K562 (cell line): ENCODE measurements around the gene ZNF195.
"Not testable (repeated sequence)": the region's sequence is repeated elsewhere in the genome, so short reads cannot be mapped to it uniquely, and the experiment has no call there.

Source experiments
- ESRRA ChIP-seq: fragments of 450-650 bp; IDR thresholded peaks from 2 replicates; pipeline ENCODE4 v1.6.1; 2014; ENCODE audit warnings: low read depth, mild to moderate bottlenecking, moderate library complexity, borderline replicate concordance
- LEF1 ChIP-seq: fragments of 450-650 bp; IDR thresholded peaks from 2 replicates; pipeline ENCODE4 v1.6.1; 2016; ENCODE audit warnings: mild to moderate bottlenecking
- POLR2AphosphoS5 ChIP-seq: IDR thresholded peaks from 2 replicates; pipeline ENCODE4 v1.6.1; 2011; ENCODE audit warnings: mild to moderate bottlenecking, low read depth, low read length, moderate library complexity; ENCODE audit not compliant: control insufficient read depth, insufficient read depth
- RBM15 ChIP-seq: fragments of 200-400 bp; formaldehyde crosslinking; IDR thresholded peaks from 2 replicates; pipeline ENCODE4 v1.6.1; 2018; ENCODE audit warnings: mild to moderate bottlenecking, low read length, moderate library complexity; ENCODE audit not compliant: insufficient read depth
- TF ChIP-seq, protein P1 (sequence below): IDR thresholded peaks from 3 replicates; pipeline ENCODE4 v1.6.1; 2011; ENCODE audit warnings: borderline replicate concordance, mild to moderate bottlenecking, moderate library complexity; ENCODE audit not compliant: insufficient read length; ENCODE audit errors: extremely low read depth

DNA sequence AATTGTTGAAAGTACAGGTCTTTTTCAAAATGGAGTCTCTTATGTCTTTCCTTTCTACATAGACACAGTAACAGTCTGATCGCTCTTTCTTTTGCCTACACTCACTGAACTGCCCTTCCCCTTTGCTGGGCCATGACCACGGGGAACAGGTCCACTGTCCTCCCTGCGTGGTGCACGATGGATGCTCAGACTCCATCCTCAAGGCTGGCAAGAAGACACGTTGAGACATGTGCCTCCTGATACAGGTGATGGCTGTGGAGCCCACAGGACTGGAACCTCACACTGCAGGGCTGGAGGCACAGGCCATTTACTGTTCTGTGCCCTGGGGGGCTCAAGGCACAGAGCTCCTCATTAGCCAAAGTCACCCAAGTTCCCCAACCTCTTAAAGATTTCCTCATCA is 16.5 kb upstream of the ZNF195 start:
- not testable (repeated sequence) for TF ChIP-seq LEF1, ESRRA, RBM15, POLR2AphosphoS5
- TF ChIP-seq, protein P1, sequence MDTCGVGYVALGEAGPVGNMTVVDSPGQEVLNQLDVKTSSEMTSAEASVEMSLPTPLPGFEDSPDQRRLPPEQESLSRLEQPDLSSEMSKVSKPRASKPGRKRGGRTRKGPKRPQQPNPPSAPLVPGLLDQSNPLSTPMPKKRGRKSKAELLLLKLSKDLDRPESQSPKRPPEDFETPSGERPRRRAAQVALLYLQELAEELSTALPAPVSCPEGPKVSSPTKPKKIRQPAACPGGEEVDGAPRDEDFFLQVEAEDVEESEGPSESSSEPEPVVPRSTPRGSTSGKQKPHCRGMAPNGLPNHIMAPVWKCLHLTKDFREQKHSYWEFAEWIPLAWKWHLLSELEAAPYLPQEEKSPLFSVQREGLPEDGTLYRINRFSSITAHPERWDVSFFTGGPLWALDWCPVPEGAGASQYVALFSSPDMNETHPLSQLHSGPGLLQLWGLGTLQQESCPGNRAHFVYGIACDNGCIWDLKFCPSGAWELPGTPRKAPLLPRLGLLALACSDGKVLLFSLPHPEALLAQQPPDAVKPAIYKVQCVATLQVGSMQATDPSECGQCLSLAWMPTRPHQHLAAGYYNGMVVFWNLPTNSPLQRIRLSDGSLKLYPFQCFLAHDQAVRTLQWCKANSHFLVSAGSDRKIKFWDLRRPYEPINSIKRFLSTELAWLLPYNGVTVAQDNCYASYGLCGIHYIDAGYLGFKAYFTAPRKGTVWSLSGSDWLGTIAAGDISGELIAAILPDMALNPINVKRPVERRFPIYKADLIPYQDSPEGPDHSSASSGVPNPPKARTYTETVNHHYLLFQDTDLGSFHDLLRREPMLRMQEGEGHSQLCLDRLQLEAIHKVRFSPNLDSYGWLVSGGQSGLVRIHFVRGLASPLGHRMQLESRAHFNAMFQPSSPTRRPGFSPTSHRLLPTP, result not testable (repeated sequence)
